Left ventricle myocardium inferior (tissue), 1 donor: Measurements from ENCODE around the gene CPT1B. TPM values are rescaled to one million over a fixed set of nuclear protein-coding genes. Genes with fewer than 3 reads are reported as not detected.

ENCODE experiments used
- DNase-seq: peaks from one replicate; pipeline ENCODE4 v3.0.0-alpha.2; 2020
- H3K27ac ChIP-seq: fragments of 200-600 bp; replicated peaks from 2 replicates; pipeline ENCODE4 v1.8.0; 2021
- H3K27me3 ChIP-seq: fragments of 200-600 bp; 2 replicates; pipeline ENCODE4 v1.8.0; 2021; ENCODE audit warnings: low read depth
- H3K36me3 ChIP-seq: fragments of 200-600 bp; 2 replicates; pipeline ENCODE4 v1.8.0; 2021
- H3K4me1 ChIP-seq: fragments of 200-600 bp; 2 replicates; pipeline ENCODE4 v1.8.0; 2021
- H3K4me3 ChIP-seq: fragments of 200-600 bp; 2 replicates; pipeline ENCODE4 v1.8.0; 2021; ENCODE audit warnings: mild to moderate bottlenecking, moderate library complexity
- H3K9me3 ChIP-seq: fragments of 200-600 bp; replicated peaks from 2 replicates; pipeline ENCODE4 v1.8.0; 2021
- CTCF ChIP-seq: fragments of 200-600 bp; IDR thresholded peaks from 2 replicates; pipeline ENCODE4 v1.8.0; 2021; ENCODE audit warnings: antibody characterized with exemption, mild to moderate bottlenecking, borderline replicate concordance
- intact Hi-C: fragments of 100-400 bp; cut with micrococcal nuclease; formaldehyde crosslinking; loops from one replicate; pipeline ENCODE4 v1.11.0; 2022
- total RNA-seq: library from RNA; stranded (reverse); fragmentation: NEBNext Ultra II Directional; extraction: Animal tissue kit (Norgen Biotek cat#: 25700); gene quantifications from one replicate; pipeline ENCODE4 v1.2.1, GENCODE V29; 2021
- donor health status: DM: no; HTN: yes; CAD: no; lungs with severe emphysema.

The CPT1B gene
- total RNA-seq, 1 donor from 2014 or later = 394 TPM

- no peak for TF ChIP-seq CTCF
- peaks cover 55% of the 10 kb centered on the region for H3K36me3 ChIP-seq
- intact Hi-C loops = no loop called here
Measured at GRCh38 chr22:50567721-50568252, 10.4 kb downstream of the CPT1B start.

GRCh38 chr22:50564289-50564688, 13.9 kb downstream of the CPT1B start:
- Histone ChIP-seq H3K9me3 (no peaks in the 10 kb centered on the region), H3K4me1 (peaks cover 21% of the 10 kb centered on the region), H3K27me3 (no peaks in the 10 kb centered on the region), H3K36me3 (peaks cover 21% of the 10 kb centered on the region), H3K27ac (peak overlapping the region; percentile 91), H3K4me3 (peak overlapping the region; percentile 81)
- no peak for TF ChIP-seq CTCF
- intact Hi-C loops = no loop called here
- DNase-seq = no peak

More at GRCh38 chr22:50567721-50568252, 10.4 kb downstream of the CPT1B start:
- no peaks in the 10 kb centered on the region for H3K9me3 ChIP-seq
- DNase-seq = no peak
- no peak overlapping the region for H3K27ac ChIP-seq
- no peaks in the 10 kb centered on the region for H3K27me3 ChIP-seq
- H3K4me1 ChIP-seq = peaks cover 51% of the 10 kb centered on the region
- no peak overlapping the region for H3K4me3 ChIP-seq

GRCh38 chr22:50563413-50564160, 14.6 kb downstream of the CPT1B start:
- no peak for DNase-seq
- Histone ChIP-seq H3K4me1 (peaks cover 18% of the 10 kb centered on the region), H3K36me3 (peaks cover 14% of the 10 kb centered on the region), H3K27ac (peak overlapping the region; percentile 91), H3K4me3 (peak overlapping the region; percentile 81), H3K9me3 (no peaks in the 10 kb centered on the region), H3K27me3 (no peaks in the 10 kb centered on the region)
- TF ChIP-seq CTCF = no peak
- intact Hi-C loops = no loop called here

DNA sequence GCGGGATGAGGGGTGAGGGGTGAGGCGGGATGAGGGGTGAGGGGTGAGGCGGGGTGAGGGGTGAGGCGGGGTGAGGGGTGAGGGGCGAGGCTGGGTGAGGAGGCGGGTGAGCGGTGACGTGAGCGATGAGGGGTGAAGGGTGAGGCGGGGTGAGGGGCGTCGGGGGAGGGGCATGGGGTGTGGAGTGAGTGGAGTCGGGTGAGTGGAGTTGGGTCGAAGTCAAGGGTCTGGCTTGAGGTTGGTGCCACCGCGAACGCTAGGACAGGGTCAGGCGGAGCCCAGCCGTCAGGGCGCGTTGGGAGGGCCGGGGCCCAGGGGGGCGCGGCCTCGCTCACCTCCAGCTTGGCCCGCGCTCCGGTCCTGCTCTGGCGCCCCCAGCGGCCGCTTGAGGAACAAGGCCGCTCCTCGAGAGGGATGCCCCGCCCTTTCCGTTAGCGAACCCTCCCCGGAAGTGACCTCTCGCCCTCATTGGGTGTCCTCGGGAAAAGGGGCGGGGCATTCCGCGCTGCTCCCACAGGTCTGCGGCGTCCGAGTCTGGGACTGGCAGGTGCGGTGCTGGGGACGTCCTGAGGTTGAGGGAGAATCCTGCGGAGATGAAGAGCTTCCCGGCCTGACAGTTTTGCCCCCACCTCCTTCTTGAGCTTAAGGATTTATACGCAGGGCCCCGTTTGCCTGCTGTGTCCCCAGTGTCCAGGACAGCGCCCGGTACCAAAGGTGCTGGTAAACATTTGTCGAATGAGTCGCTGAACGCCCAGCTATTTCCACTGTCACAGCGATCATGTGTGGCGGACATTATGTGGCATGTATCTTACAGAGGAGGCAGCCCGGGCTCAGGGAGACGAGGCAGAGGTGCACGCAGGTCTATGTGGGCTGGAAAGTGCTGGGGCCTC, 15.5 kb downstream of the CPT1B start, which contains the start of gene SYCE3:
TSS of gene SYCE3 (minus strand) at position 397 of the 890 bp plus-strand sequence. CDS start 6,514 bp downstream, outside the sequence.
- TF ChIP-seq CTCF = peak; percentile 98
- peak; percentile 96 for DNase-seq
- peak within 1 kb of the TSS; percentile 81 for H3K4me3 ChIP-seq
- H3K27me3 ChIP-seq = no peaks in the 10 kb centered on the region
- H3K36me3 ChIP-seq = peaks cover 7% of the 10 kb centered on the region
- H3K4me1 ChIP-seq = peaks cover 18% of the 10 kb centered on the region
- H3K27ac ChIP-seq = peak within 1 kb of the TSS; percentile 91
- intact Hi-C loops = no loop called here
- no peaks in the 10 kb centered on the region for H3K9me3 ChIP-seq
